Right atrium auricular region (tissue), 2 donors: ENCODE measurements around the gene GPR65. TPM values are rescaled to one million over a fixed set of nuclear protein-coding genes. Genes with fewer than 3 reads are reported as not detected.

Experiments used
- DNase-seq: peaks from one replicate; pipeline ENCODE4 v3.0.0-alpha.2; 2019; ENCODE audit warnings: low spot score
- H3K27ac ChIP-seq, 2 donors: fragments of 200-600 bp; sonication (generic); 1 replicate in 1 of 2; 2 replicates in 1 of 2; pipeline ENCODE4 v1.5.1; 2016 to 2019
- H3K27me3 ChIP-seq, 2 donors: fragments of 200-600 bp; sonication (generic); one replicate each; pipeline versions ENCODE4 v1.5.1 to v1.6.0; 2017 to 2019
- H3K36me3 ChIP-seq: fragments of 200-600 bp; sonication (generic); one replicate; pipeline ENCODE4 v1.5.1; 2016
- H3K4me1 ChIP-seq, 2 donors: fragments of 200-600 bp; sonication (generic); one replicate each; pipeline versions ENCODE4 v1.5.1 to v1.6.0; 2017 to 2019
- H3K4me3 ChIP-seq, 2 donors: fragments of 200-600 bp; sonication (generic); 1 replicate in 1 of 2; 2 replicates in 1 of 2; pipeline ENCODE4 v1.5.1; 2017 to 2019; ENCODE audit warnings: mild to moderate bottlenecking in 1 of 2, moderate library complexity in 1 of 2
- H3K9me3 ChIP-seq, 2 donors: fragments of 200-600 bp; sonication (generic); one replicate each; pipeline ENCODE4 v1.5.1; 2019
- CTCF ChIP-seq, 2 donors: fragments of 200-600 bp; sonication (generic); IDR thresholded peaks; one replicate each; pipeline ENCODE4 v1.5.1; 2019; ENCODE audit warnings: antibody characterized with exemption in 2 of 2
- total RNA-seq, 2 donors: library from RNA; depleted of rRNA; stranded (reverse); fragments of >200 nt; gene quantifications; one replicate each; pipeline ENCODE4 v1.1.0, GENCODE V29; 2016

GPR65 gene
- total RNA-seq, 2 donors from 2014 or later, result 0.26 to 1.3 TPM

GRCh38 chr14:88034076-88034475 is 29.1 kb downstream of the GPR65 start:
- TF ChIP-seq CTCF (IDR thresholded peaks at IDR 0.05), result no peak
- no peak overlapping the region for H3K27ac ChIP-seq
- H3K36me3 ChIP-seq, result no peaks in the 10 kb centered on the region
- no peaks in the 10 kb centered on the region for H3K4me1 ChIP-seq
- H3K9me3 ChIP-seq, result no peaks in the 10 kb centered on the region
- no peak for DNase-seq
- no peak overlapping the region for H3K4me3 ChIP-seq
- H3K27me3 ChIP-seq, result no peaks in the 10 kb centered on the region

- DNase-seq, result no peak
- H3K9me3 ChIP-seq, result no peaks in the 10 kb centered on the region
- no peaks in the 10 kb centered on the region for H3K27me3 ChIP-seq
- H3K4me1 ChIP-seq, result no peaks in the 10 kb centered on the region
- no peak overlapping the region for H3K27ac ChIP-seq
- no peak for TF ChIP-seq CTCF (IDR thresholded peaks at IDR 0.05)
- H3K4me3 ChIP-seq, result no peak overlapping the region
- H3K36me3 ChIP-seq, result no peaks in the 10 kb centered on the region
Observed at GRCh38 chr14:88036422-88036821, 31.5 kb downstream of the GPR65 start.

GRCh38 chr14:88037325-88037724 is 32.4 kb downstream of the GPR65 start:
- Histone ChIP-seq H3K9me3 (no peaks in the 10 kb centered on the region), H3K4me1 (no peaks in the 10 kb centered on the region), H3K4me3 (no peak overlapping the region), H3K27ac (no peak overlapping the region), H3K27me3 (no peaks in the 10 kb centered on the region), H3K36me3 (no peaks in the 10 kb centered on the region)
- DNase-seq, result no peak
- no peak for TF ChIP-seq CTCF (IDR thresholded peaks at IDR 0.05)

- no peak for TF ChIP-seq CTCF (IDR thresholded peaks at IDR 0.05)
- H3K4me1 ChIP-seq, result no peaks in the 10 kb centered on the region
- H3K4me3 ChIP-seq, result no peak overlapping the region
- no peaks in the 10 kb centered on the region for H3K9me3 ChIP-seq
- H3K36me3 ChIP-seq, result no peaks in the 10 kb centered on the region
- DNase-seq, result no peak
- H3K27ac ChIP-seq, result no peak overlapping the region
- no peaks in the 10 kb centered on the region for H3K27me3 ChIP-seq
Observed at GRCh38 chr14:88039197-88039596, 34.3 kb downstream of the GPR65 start.

- no peaks in the 10 kb centered on the region for H3K9me3 ChIP-seq
- no peaks in the 10 kb centered on the region for H3K4me1 ChIP-seq
- no peak overlapping the region for H3K4me3 ChIP-seq
- no peaks in the 10 kb centered on the region for H3K27me3 ChIP-seq
- no peak overlapping the region for H3K27ac ChIP-seq
- no peak for DNase-seq
- H3K36me3 ChIP-seq, result no peaks in the 10 kb centered on the region
- TF ChIP-seq CTCF (IDR thresholded peaks at IDR 0.05), result no peak
Observed at GRCh38 chr14:88040146-88040545, 35.2 kb downstream of the GPR65 start.
